SK-N-SH treated with all-trans-retinoic acid at 6 μM for 48 hours (cell line): ENCODE data around the gene UCHL3.

Source experiments
- ARNTL ChIP-seq: fragments of 450-650 bp; formaldehyde crosslinking; IDR thresholded peaks from 2 replicates; pipeline ENCODE4 v1.5.0; 2020; ENCODE audit warnings: low read depth, mild to moderate bottlenecking, moderate library complexity, borderline replicate concordance
- ISL1 ChIP-seq: fragments of 250-450 bp; sonication (Bioruptor Pico); IDR thresholded peaks from 2 replicates; pipeline ENCODE4 v2.1.2; 2022; ENCODE audit warnings: mild to moderate bottlenecking, moderate library complexity
- PATZ1 ChIP-seq: fragments of 250-450 bp; sonication (Bioruptor Pico); IDR thresholded peaks from 2 replicates; pipeline ENCODE4 v1.8.0; 2020; ENCODE audit warnings: mild to moderate bottlenecking, moderate library complexity, borderline replicate concordance
- RARB ChIP-seq: fragments of 250-450 bp; sonication (Bioruptor Pico); IDR thresholded peaks from 2 replicates; pipeline ENCODE4 v1.8.0; 2021; ENCODE audit warnings: mild to moderate bottlenecking, moderate library complexity
- TSHZ2 ChIP-seq: fragments of 250-450 bp; sonication (Bioruptor Pico); IDR thresholded peaks from 2 replicates; pipeline ENCODE4 v1.5.0; 2020; ENCODE audit warnings: mild to moderate bottlenecking, moderate library complexity
- ZC3H10 ChIP-seq: fragments of 250-450 bp; sonication (Bioruptor Pico); IDR thresholded peaks from 2 replicates; pipeline ENCODE4 v1.5.1; 2021; ENCODE audit warnings: mild to moderate bottlenecking, moderate library complexity
- ZNF565 ChIP-seq: fragments of 450-650 bp; formaldehyde crosslinking; conservative IDR thresholded peaks from 2 replicates; pipeline ENCODE4 v1.5.0; 2020; ENCODE audit warnings: low read depth, mild to moderate bottlenecking, moderate library complexity
- ZNF70 ChIP-seq: fragments of 450-650 bp; formaldehyde crosslinking; IDR thresholded peaks from 2 replicates; pipeline ENCODE4 v1.5.0; 2020; ENCODE audit warnings: mild to moderate bottlenecking, moderate library complexity

GRCh38 chr13:75607447-75607846 lies 57.9 kb downstream of the UCHL3 start:
- TF ChIP-seq TSHZ2 (CRISPR knock-in tag) (no peak), PATZ1 (CRISPR knock-in tag) (no peak), ARNTL (CRISPR knock-in tag) (no peak), ISL1 (peak; percentile 48; the same call in 1 of the 2 replicates), RARB (CRISPR knock-in tag) (no peak), ZNF565 (CRISPR knock-in tag) (no peak), ZC3H10 (CRISPR knock-in tag) (no peak), ZNF70 (CRISPR knock-in tag) (no peak)
